ENCODE results near the gene NOP53. TPM values are rescaled to one million over a fixed set of nuclear protein-coding genes. Genes with fewer than 3 reads are reported as not detected.

Gene NOP53
- total and polyA plus RNA-seq, 2 of the 4 experiments (the other 2 are of a cell fraction), result 59.5 to 83.2 TPM

DNA sequence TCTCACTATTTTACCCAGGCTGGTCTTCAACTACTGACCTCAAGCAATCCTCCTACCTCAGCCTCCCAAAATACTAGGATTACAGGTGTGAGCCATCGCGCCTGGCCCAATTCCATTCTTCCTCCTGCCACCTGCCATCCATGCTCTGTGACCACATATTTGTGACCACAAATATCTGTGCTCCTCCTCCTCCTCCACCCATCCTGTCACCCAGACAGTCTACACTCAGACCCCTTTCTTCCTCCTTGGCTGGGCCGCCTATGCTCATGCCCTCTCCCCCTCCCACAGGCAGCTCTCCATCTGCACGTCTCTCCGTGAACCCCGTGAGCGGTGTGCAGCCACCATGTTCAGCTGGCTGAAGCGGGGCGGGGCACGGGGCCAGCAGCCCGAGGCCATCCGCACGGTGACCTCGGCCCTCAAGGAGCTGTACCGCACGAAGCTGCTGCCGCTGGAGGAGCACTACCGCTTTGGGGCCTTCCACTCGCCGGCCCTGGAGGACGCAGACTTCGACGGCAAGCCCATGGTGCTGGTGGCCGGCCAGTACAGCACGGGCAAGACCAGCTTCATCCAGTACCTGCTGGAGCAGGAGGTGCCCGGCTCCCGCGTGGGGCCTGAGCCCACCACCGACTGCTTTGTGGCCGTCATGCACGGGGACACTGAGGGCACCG is 28.9 kb upstream of the NOP53 start:
- Histone ChIP-seq H3K36me3 (ENCODE audit: control insufficient read depth, insufficient read depth, low read length) (peaks cover 38% of the 10 kb centered on the region), H3K23ac (ENCODE audit: low read depth, low read length) (0 out of 2 replicates have a peak overlapping the region, but pooled peaks have one; percentile 41), H3K4me3 (ENCODE audit: insufficient read depth, low read depth, low read length) (no peak overlapping the region), H4K5ac (ENCODE audit: low read depth, low read length) (no peak overlapping the region), H3K79me1 (ENCODE audit: low read depth in 1 of 2, low read length in 2 of 2) (peaks cover 8 to 53% of the 10 kb centered on the region in 2 experiments), H3K18ac (ENCODE audit: low read depth, low read length) (no peak overlapping the region), H3K14ac (replicated peaks; ENCODE audit: low read depth, low read length) (no peak overlapping the region), H3K9ac (ENCODE audit: low read depth, low read length) (no peak overlapping the region), H2BK15ac (ENCODE audit: low read depth, low read length) (no peak overlapping the region), H3K9me3 (ENCODE audit: control insufficient read depth, insufficient read depth, low read length) (no peaks in the 10 kb centered on the region), H3K27ac (ENCODE audit: insufficient read depth, low read length) (peak overlapping the region; percentile 29; the same call in 1 of the 2 replicates), H3K27me3 (ENCODE audit: control insufficient read depth, insufficient read depth, low read length) (no peaks in the 10 kb centered on the region), H3K9me1 (ENCODE audit: insufficient read depth, low read length) (peaks cover 21% of the 10 kb centered on the region), H4K20me1 (ENCODE audit: insufficient read depth, low read length) (peaks cover 52% of the 10 kb centered on the region), H3K56ac (ENCODE audit: extremely low read depth, insufficient read depth, low read length) (no peak overlapping the region), H4K91ac (ENCODE audit: insufficient read depth, low read depth, low read length) (no peak overlapping the region; the same call in 1 of the 2 replicates), H3K4ac (ENCODE audit: low read depth, low read length) (peak overlapping the region; percentile 17; the same call in 1 of the 2 replicates), H4K8ac (ENCODE audit: low read depth in 2 of 2, low read length in 2 of 2) (no peak overlapping the region), H3K4me2 (ENCODE audit: low read depth, low read length) (no peak overlapping the region; the same call in 1 of the 2 replicates), H2BK120ac (ENCODE audit: low read depth, low read length) (no peak overlapping the region; the same call in 1 of the 2 replicates), H3K4me1 (ENCODE audit: control insufficient read depth, insufficient read depth, low read length) (peaks cover 27% of the 10 kb centered on the region), H2BK5ac (ENCODE audit: low read depth, low read length, poor library complexity, severe bottlenecking) (no peak overlapping the region), H2BK20ac (ENCODE audit: low read depth, low read length) (no peak overlapping the region), H2AK5ac (ENCODE audit: low read depth, low read length) (peak overlapping the region; percentile 62), H2AK9ac (replicated peaks; ENCODE audit: low read depth, low read length, poor library complexity) (peak overlapping the region; percentile 76), H2AFZ (replicated peaks; ENCODE audit: low read length, poor library complexity) (peak overlapping the region; percentile 42)
- no peak for ATAC-seq (ENCODE audit: low read depth)
- intact Hi-C loops (cut with micrococcal nuclease), result no loop called here
- ChIA-PET POLR2A (ENCODE audit: unreplicated experiment) (interaction anchor here (0.5 kb wide), 1 partner anchor 153 kb away, joined by 4 read pairs; no protein-coding TSS in a partner anchor), CTCF (no interaction called here)
- no peak for DNase-seq
- in situ Hi-C loops (cut with MboI; ENCODE audit: low sequenced_read_pairs), result loop anchor here (25.0 kb wide), 1 partner anchor 429 kb away; no protein-coding TSS in a partner anchor
- BruUV-seq (replicated peaks), result no TSS peak
- WGBS, 2 experiments (ENCODE audit: extremely low coverage in 2 of 2, insufficient read length in 1 of 2), result 87% methylated on average over 28 of the region's 32 CpGs; no CpG with 5 or more reads in 1 of the 2 experiments
- dilution Hi-C loops (cut with HindIII; ENCODE audit: low sequenced_read_pairs, unreplicated experiment), result no loop called here
- no peak for TF ChIP-seq RCOR1 (IDR thresholded peaks at IDR 0.05; ENCODE audit: insufficient replicate concordance, low read length)
- no peak for TF ChIP-seq MAZ (IDR thresholded peaks at IDR 0.05; ENCODE audit: borderline replicate concordance, low read depth, low read length)
- TF ChIP-seq MAFK (IDR thresholded peaks at IDR 0.05; ENCODE audit: low read depth, low read length), result no peak
- no peak for TF ChIP-seq POLR2A (IDR thresholded peaks at IDR 0.05; ENCODE audit: low read depth, low read length)
- TF ChIP-seq, protein P1, sequence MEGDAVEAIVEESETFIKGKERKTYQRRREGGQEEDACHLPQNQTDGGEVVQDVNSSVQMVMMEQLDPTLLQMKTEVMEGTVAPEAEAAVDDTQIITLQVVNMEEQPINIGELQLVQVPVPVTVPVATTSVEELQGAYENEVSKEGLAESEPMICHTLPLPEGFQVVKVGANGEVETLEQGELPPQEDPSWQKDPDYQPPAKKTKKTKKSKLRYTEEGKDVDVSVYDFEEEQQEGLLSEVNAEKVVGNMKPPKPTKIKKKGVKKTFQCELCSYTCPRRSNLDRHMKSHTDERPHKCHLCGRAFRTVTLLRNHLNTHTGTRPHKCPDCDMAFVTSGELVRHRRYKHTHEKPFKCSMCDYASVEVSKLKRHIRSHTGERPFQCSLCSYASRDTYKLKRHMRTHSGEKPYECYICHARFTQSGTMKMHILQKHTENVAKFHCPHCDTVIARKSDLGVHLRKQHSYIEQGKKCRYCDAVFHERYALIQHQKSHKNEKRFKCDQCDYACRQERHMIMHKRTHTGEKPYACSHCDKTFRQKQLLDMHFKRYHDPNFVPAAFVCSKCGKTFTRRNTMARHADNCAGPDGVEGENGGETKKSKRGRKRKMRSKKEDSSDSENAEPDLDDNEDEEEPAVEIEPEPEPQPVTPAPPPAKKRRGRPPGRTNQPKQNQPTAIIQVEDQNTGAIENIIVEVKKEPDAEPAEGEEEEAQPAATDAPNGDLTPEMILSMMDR (conservative IDR thresholded peaks at IDR 0.05; ENCODE audit: low read depth, low read length), result no peak
- TF ChIP-seq CEBPB (IDR thresholded peaks at IDR 0.05; ENCODE audit: low read depth, low read length), result no peak
- no peak for TF ChIP-seq RFX5 (IDR thresholded peaks at IDR 0.05; ENCODE audit: low read depth, low read length)
- TF ChIP-seq FOS (IDR thresholded peaks at IDR 0.05; ENCODE audit: low read depth, low read length), result no peak
- no peak for TF ChIP-seq BHLHE40 (IDR thresholded peaks at IDR 0.05; ENCODE audit: low read depth, low read length)
- no peak for TF ChIP-seq MXI1 (IDR thresholded peaks at IDR 0.05; ENCODE audit: borderline replicate concordance, low read depth, low read length)
- TF ChIP-seq, protein P2, sequence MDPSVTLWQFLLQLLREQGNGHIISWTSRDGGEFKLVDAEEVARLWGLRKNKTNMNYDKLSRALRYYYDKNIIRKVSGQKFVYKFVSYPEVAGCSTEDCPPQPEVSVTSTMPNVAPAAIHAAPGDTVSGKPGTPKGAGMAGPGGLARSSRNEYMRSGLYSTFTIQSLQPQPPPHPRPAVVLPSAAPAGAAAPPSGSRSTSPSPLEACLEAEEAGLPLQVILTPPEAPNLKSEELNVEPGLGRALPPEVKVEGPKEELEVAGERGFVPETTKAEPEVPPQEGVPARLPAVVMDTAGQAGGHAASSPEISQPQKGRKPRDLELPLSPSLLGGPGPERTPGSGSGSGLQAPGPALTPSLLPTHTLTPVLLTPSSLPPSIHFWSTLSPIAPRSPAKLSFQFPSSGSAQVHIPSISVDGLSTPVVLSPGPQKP (IDR thresholded peaks at IDR 0.05; ENCODE audit: borderline replicate concordance, low read depth, low read length), result no peak
- TF ChIP-seq SMC3 (IDR thresholded peaks at IDR 0.05; ENCODE audit: low read depth, low read length), result no peak
- TF ChIP-seq NFE2L2 (IDR thresholded peaks at IDR 0.05; ENCODE audit: low read depth, low read length), result no peak
- no peak for TF ChIP-seq RAD21 (IDR thresholded peaks at IDR 0.05; ENCODE audit: low read length)
- TF ChIP-seq CHD1 (IDR thresholded peaks at IDR 0.05; ENCODE audit: low read depth, low read length), result no peak

All from IMR-90 (cell line).